Measurements from ENCODE around the gene FBXO2. TPM values are rescaled to one million over a fixed set of nuclear protein-coding genes. Genes with fewer than 3 reads are reported as not detected.

Gene FBXO2
- total and polyA plus RNA-seq, 9 of the 15 experiments (the other 6 are each of a cell fraction or from before 2014, with no cell fraction given): 0.04 to 1.9 (median 0.27) TPM

GRCh38 chr1:11701981-11702803, 48.0 kb upstream of the FBXO2 start (continued):
- TF ChIP-seq JUNB (CRISPR knock-in tag; conservative IDR thresholded peaks at IDR 0.05) (no peak), TOE1 (IDR thresholded peaks at IDR 0.05; ENCODE audit: borderline replicate concordance) (peak; percentile 38; the same call in 1 of the 2 replicates), TOE1 (CRISPR knock-in tag; IDR thresholded peaks at IDR 0.05; ENCODE audit: borderline replicate concordance, low read depth) (no peak), HDAC8 (tag; IDR thresholded peaks at IDR 0.05) (no peak), SMARCA4 (IDR thresholded peaks at IDR 0.05) (no peak), BCOR (IDR thresholded peaks at IDR 0.05) (0 out of 2 replicates have a peak, but pooled peaks have one; percentile 27), ZNF57 (CRISPR knock-in tag; IDR thresholded peaks at IDR 0.05) (no peak), ARHGAP35 (IDR thresholded peaks at IDR 0.05; ENCODE audit: partially characterized antibody) (peak; percentile 73), ARID2 (IDR thresholded peaks at IDR 0.05) (peak; percentile 10; the same call in 1 of the 2 replicates), STAT5A (IDR thresholded peaks at IDR 0.05; ENCODE audit: borderline replicate concordance, low read length) (no peak), KLF1 (tag; IDR thresholded peaks at IDR 0.05) (no peak), ZNF277 (CRISPR knock-in tag; IDR thresholded peaks at IDR 0.05; ENCODE audit: borderline replicate concordance) (no peak), MAX (CRISPR knock-in tag; IDR thresholded peaks at IDR 0.05) (peak; percentile 46), MCM3 (IDR thresholded peaks at IDR 0.05) (peak; percentile 21; the same call in 1 of the 2 replicates), TBP (optimal IDR thresholded peaks at IDR 0.05; ENCODE audit: low read depth, low read length) (no peak), ZNF589 (CRISPR knock-in tag; IDR thresholded peaks at IDR 0.05; ENCODE audit: low read depth) (no peak), HDGF (IDR thresholded peaks at IDR 0.05) (peak; percentile 94), EHMT2 (IDR thresholded peaks at IDR 0.05) (0 out of 2 replicates have a peak, but pooled peaks have one; percentile 36), OTX1 (CRISPR knock-in tag; IDR thresholded peaks at IDR 0.05) (0 out of 2 replicates have a peak, but pooled peaks have one; percentile 9), ZBTB1 (CRISPR knock-in tag; IDR thresholded peaks at IDR 0.05; ENCODE audit: borderline replicate concordance, low read depth) (no peak), HLTF (IDR thresholded peaks at IDR 0.05) (peak; percentile 87; the same call in 1 of the 2 replicates), ZZZ3 (IDR thresholded peaks at IDR 0.05) (no peak), DMBX1 (CRISPR knock-in tag; IDR thresholded peaks at IDR 0.05; ENCODE audit: borderline replicate concordance) (no peak), FUS (optimal IDR thresholded peaks at IDR 0.05; ENCODE audit: low read depth, low read length) (no peak), ZNF586 (CRISPR knock-in tag; conservative IDR thresholded peaks at IDR 0.05) (no peak), ZNF395 (CRISPR knock-in tag; IDR thresholded peaks at IDR 0.05) (no peak), TEAD4 (IDR thresholded peaks at IDR 0.05; ENCODE audit: low read length) (no peak), TEAD4 (CRISPR knock-in tag; IDR thresholded peaks at IDR 0.05; ENCODE audit: borderline replicate concordance) (no peak), RBM39 (optimal IDR thresholded peaks at IDR 0.05; ENCODE audit: low read depth, low read length) (no peak)

Data from K562 (cell line).